GM21529 (cell line): ENCODE results near the gene GATA3.

Experiments
- ATAC-seq: cut with Tn5 transposase; IDR thresholded peaks from one replicate; pipeline ENCODE4 v1.9.1; 2021; ENCODE audit not compliant: unreplicated experiment

Gene GATA3

DNA sequence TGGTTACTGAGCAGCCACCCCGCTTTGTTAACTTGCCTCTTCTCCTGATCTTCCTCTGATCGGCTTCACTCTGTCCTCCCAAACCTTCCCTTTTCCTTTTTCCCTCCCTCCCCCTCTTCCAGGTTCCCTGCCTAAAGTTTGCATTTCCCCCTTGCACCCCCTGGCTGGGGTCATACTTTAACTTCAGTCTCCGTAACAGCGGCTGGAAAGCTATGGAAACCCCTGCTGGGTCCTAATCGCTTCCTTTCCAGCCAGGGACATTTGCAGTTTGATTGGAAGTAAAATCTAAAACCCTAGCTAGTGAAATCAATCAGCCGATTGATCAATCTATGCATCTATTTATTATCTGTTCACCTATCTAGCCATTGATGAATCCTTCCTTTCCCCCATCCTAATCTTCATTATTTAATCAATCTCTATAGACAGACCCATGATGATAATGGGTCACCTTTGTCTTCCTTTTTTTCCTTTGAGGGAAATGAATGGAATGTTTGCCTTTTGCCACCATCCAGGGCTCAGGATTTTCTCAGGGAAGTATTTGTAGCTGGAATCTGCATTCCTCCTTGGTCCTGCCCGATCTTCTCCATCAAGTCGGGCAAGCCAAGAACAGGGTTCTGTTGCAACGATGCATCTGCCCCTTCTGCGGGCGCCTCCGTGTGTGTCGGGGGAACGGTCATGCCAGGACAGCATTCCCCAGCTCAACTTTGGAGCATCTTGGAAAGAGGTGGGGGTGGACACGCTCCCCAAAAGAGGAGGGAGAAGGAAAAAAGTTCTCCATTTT is 8.8 kb downstream of the GATA3 start:
- no peak for ATAC-seq

DNA sequence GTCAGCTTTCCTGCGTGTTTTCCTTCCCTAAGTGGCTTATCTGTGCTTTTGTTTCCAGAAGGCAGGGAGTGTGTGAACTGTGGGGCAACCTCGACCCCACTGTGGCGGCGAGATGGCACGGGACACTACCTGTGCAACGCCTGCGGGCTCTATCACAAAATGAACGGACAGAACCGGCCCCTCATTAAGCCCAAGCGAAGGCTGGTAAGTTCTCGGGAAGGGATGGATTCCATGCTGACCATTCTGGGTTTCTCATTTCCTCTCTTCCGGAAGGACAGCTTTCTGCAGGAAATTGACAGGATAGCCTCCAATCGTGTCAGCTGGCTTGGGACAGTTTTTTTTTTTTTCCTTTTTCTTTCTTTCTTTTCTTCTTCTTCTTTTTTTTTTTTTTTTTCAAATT is 9.4 kb downstream of the GATA3 start:
- no peak for ATAC-seq

DNA sequence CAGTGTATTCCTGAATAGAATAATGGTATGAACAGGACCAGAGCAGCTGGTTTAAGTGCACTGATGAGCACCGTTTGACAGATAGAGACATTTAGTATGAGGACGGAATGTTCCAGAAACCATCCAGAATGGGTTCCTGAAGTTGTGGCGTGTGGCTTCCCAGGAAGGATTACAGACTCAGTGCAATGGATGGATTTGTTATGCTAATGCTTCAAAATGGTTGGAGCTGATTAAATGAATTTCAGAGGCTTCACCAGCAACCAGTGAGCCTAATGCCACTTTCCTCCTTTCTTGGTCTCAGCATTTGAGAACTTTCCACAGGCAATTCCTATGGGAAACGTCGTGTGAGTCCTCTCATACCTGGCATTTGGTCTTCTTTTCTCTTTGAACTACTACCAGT is 9.9 kb downstream of the GATA3 start:
- no peak for ATAC-seq

- no peak for ATAC-seq
Observed at GRCh38 chr10:8065651-8066050, 11.2 kb downstream of the GATA3 start.

GRCh38 chr10:8066124-8066523 is 11.6 kb downstream of the GATA3 start:
- ATAC-seq, result no peak

- no peak for ATAC-seq
Observed at GRCh38 chr10:8066797-8067196, 12.3 kb downstream of the GATA3 start.

GRCh38 chr10:8069108-8069507 is 14.6 kb downstream of the GATA3 start:
- ATAC-seq, result no peak

DNA sequence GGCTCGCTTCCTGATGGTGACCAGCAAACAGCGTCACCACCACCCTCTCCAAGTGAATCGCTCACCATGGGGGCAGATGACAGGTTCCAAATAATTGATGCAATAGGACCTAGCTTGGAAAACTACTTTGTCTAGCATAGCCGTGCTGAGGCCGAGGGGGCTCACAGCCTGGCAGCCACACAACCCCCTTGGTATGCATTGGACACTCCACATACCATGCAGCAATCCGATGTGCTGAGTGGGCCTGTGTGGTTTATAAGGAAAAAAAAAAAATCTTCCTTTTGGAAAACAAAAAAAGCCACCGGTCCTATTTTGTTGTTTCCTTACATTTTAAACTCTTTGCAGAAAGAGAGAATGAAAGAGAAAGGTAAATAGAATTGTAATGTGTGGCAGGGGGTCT is 15.1 kb downstream of the GATA3 start:
- ATAC-seq, result no peak

- ATAC-seq, result no peak
Observed at GRCh38 chr10:8070440-8070839, 16.0 kb downstream of the GATA3 start.

- ATAC-seq, result no peak
Observed at GRCh38 chr10:8071006-8071405, 16.5 kb downstream of the GATA3 start.

- no peak for ATAC-seq
Observed at GRCh38 chr10:8071666-8072065, 17.2 kb downstream of the GATA3 start.

DNA sequence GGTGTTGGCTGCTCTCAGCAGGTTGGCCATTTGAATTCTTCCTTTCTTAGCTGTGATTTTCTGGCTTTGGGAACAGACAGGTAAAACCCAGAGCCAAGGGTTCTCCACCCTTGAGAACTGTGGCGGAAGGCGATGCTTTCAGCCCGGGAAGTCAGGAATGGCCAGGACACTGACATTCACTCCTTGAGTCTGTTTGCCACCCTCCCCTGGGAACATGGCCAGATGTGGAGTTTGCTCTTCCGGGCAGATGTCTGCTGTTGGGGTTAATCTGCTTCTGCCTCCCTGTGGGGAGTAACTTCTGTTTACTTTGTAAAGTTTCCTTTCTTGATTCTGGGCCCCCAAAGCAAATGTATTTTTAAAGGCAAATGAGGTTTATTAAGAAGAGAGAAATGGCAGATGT is 17.7 kb downstream of the GATA3 start:
- no peak for ATAC-seq

DNA sequence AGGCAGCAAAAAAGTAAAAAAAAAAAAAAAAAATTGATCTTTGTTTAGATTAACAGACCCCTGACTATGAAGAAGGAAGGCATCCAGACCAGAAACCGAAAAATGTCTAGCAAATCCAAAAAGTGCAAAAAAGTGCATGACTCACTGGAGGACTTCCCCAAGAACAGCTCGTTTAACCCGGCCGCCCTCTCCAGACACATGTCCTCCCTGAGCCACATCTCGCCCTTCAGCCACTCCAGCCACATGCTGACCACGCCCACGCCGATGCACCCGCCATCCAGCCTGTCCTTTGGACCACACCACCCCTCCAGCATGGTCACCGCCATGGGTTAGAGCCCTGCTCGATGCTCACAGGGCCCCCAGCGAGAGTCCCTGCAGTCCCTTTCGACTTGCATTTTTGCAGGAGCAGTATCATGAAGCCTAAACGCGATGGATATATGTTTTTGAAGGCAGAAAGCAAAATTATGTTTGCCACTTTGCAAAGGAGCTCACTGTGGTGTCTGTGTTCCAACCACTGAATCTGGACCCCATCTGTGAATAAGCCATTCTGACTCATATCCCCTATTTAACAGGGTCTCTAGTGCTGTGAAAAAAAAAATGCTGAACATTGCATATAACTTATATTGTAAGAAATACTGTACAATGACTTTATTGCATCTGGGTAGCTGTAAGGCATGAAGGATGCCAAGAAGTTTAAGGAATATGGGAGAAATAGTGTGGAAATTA is 19.4 kb downstream of the GATA3 start:
- no peak for ATAC-seq

DNA sequence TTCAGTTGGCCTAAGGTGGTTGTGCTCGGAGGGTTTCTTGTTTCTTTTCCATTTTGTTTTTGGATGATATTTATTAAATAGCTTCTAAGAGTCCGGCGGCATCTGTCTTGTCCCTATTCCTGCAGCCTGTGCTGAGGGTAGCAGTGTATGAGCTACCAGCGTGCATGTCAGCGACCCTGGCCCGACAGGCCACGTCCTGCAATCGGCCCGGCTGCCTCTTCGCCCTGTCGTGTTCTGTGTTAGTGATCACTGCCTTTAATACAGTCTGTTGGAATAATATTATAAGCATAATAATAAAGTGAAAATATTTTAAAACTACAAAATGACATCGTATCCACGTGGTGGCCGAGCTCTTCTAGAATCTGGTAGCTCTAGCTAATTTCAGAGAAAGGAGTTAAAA is 20.4 kb downstream of the GATA3 start:
- no peak for ATAC-seq

GRCh38 chr10:8075282-8076260 is 21.1 kb downstream of the GATA3 start:
- no peak for ATAC-seq

GRCh38 chr10:8076933-8077332 is 22.4 kb downstream of the GATA3 start:
- no peak for ATAC-seq

DNA sequence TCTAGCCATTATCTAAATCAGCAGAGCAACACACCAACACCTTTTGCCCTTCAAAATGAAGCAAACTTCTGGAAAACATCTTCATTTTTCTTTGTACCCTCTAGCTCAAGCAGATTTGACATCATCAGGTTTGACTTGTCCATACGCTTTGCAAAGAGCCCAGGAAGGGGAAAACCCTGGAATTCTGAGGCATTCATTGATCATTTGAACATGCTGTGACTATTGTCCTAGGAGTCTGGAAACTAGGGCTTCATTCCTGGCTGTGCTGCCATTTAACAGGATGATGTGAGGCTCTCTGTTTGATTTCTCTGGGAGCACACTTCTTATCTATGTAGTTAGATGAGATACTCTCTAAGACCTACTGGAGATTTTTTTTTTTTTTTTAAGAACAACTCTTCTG is 23.5 kb downstream of the GATA3 start:
- ATAC-seq, result no peak

DNA sequence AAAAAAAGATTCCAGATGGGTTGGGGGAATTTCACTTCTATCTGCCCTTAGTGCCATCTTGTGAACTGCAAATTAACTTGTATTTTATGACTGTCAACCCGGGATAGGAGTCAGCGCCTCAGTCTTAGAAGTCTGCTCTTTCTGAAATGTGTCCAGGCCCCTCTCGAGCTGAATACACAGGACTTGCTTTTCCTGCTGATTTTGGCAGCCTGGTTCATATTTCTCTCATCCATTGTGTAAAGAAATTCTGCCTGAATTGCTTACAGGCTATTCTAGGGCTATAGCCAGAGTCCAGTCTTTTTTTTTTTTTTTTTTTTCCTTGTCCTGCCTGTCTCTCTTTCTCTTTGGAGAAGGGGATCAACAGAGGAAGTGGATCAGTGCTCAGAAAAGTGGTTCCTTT is 24.6 kb downstream of the GATA3 start:
- no peak for ATAC-seq

GRCh38 chr10:8084799-8085198 is 30.3 kb downstream of the GATA3 start:
- ATAC-seq, result no peak

DNA sequence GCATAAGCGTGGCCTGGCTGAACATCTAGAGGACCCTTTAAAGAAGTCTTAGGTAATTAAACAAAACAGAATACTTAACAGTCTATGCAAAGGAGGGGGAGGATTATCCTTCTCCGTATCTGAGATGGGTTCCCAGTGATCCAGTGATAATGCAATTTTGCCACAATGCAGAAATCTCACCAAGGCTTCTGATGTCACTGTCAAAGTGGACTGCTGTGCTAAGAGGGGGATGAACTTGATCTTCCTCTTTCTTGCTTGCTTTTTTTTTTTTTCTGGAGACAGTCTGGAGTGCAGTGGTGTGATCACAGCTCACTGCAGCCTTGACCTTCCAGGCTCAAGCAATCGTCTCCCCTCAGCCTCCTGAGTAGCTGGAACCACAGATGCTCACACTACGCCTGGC is 30.8 kb downstream of the GATA3 start:
- no peak for ATAC-seq

GRCh38 chr10:8086315-8086714 is 31.8 kb downstream of the GATA3 start:
- ATAC-seq, result no peak
